NCI-H187 treated with DMSO at 0.1 percent for 48 hours (cell line): Measurements from ENCODE around the gene SEPTIN12.
"Not testable (repeated sequence)": the region's sequence is repeated elsewhere in the genome, so short reads cannot be mapped to it uniquely, and the experiment has no call there.

Experiments used
- DNase-seq: peaks from one replicate; lab custom pipeline; 2025; lab: John Stamatoyannopoulos, UW

The SEPTIN12 gene

GRCh38 chr16:4802659-4803287 is 14.6 kb upstream of the SEPTIN12 start:
- peak; percentile 52 for DNase-seq

GRCh38 chr16:4801962-4802658 is 14.0 kb upstream of the SEPTIN12 start, which contains the start of gene ROGDI:
Gene ROGDI (minus strand): TSS chr16:4802633. CDS start chr16:4802571, 62 bp downstream.
- DNase-seq, result peak; percentile 19

- no peak for DNase-seq
These were observed 13.2 kb upstream of the SEPTIN12 start for GRCh38 chr16:4801051-4801961.

- no peak for DNase-seq
These were observed 12.3 kb upstream of the SEPTIN12 start for GRCh38 chr16:4800290-4801041.

GRCh38 chr16:4799171-4799855 is 11.2 kb upstream of the SEPTIN12 start:
- no peak for DNase-seq

GRCh38 chr16:4798456-4798855 is 10.3 kb upstream of the SEPTIN12 start:
- no peak for DNase-seq

- no peak for DNase-seq
These were observed 9.7 kb upstream of the SEPTIN12 start for GRCh38 chr16:4797805-4798252.

- no peak for DNase-seq
These were observed 9.0 kb upstream of the SEPTIN12 start for GRCh38 chr16:4796982-4797804.

GRCh38 chr16:4795828-4796572 is 7.9 kb upstream of the SEPTIN12 start:
- no peak for DNase-seq

GRCh38 chr16:4795181-4795827 is 7.2 kb upstream of the SEPTIN12 start, which contains the start of gene SMIM22:
Gene SMIM22 (plus strand): TSS chr16:4795369. CDS start chr16:4795735, 366 bp downstream.
- DNase-seq, result no peak

GRCh38 chr16:4792951-4793513 is 4.9 kb upstream of the SEPTIN12 start:
- DNase-seq, result no peak

GRCh38 chr16:4790871-4791270 is 2.7 kb upstream of the SEPTIN12 start:
- no peak for DNase-seq

GRCh38 chr16:4790261-4790660 is 2.1 kb upstream of the SEPTIN12 start:
- no peak for DNase-seq

- no peak for DNase-seq
These were observed 765 bp upstream of the SEPTIN12 start for GRCh38 chr16:4788910-4789309.

GRCh38 chr16:4788489-4788889 is 344 bp upstream of the SEPTIN12 start:
- DNase-seq, result no peak

GRCh38 chr16:4787068-4787467 is 1.1 kb downstream of the SEPTIN12 start:
- DNase-seq, result no peak

- DNase-seq, result no peak
These were observed 2.2 kb downstream of the SEPTIN12 start for GRCh38 chr16:4785758-4786433.

- not testable (repeated sequence) for DNase-seq
These were observed 3.6 kb downstream of the SEPTIN12 start for GRCh38 chr16:4784444-4784987.
